Duodenal mucosa (tissue), 2 donors: ENCODE measurements around the gene NID1.
A peak's percentile ranks its signal among the peaks of the same experiment; 100 is the strongest.
"Not testable (repeated sequence)": the region's sequence is repeated elsewhere in the genome, so short reads cannot be mapped to it uniquely, and the experiment has no call there.

ENCODE experiments used
- H3K27ac ChIP-seq: one replicate; pipeline ENCODE4 v1.7.0; 2013; ENCODE audit warnings: low read depth, low read length
- H3K27me3 ChIP-seq, 2 donors: one replicate each; pipeline ENCODE4 v1.7.0; 2013; ENCODE audit warnings: low read length in 2 of 2, control low read depth in 1 of 2; ENCODE audit not compliant: insufficient read depth in 2 of 2, control insufficient read depth in 1 of 2
- H3K36me3 ChIP-seq, 2 donors: one replicate each; pipeline ENCODE4 v1.7.0; 2013; ENCODE audit warnings: low read length in 2 of 2, control low read depth in 1 of 2; ENCODE audit not compliant: insufficient read depth in 2 of 2, control insufficient read depth in 1 of 2
- H3K4me1 ChIP-seq, 2 donors: one replicate each; pipeline ENCODE4 v1.7.0; 2013; ENCODE audit warnings: low read length in 2 of 2, control low read depth in 1 of 2; ENCODE audit not compliant: insufficient read depth in 2 of 2, control insufficient read depth in 1 of 2
- H3K4me3 ChIP-seq, 2 donors: one replicate each; pipeline ENCODE4 v1.7.0; 2013; ENCODE audit warnings: low read length in 2 of 2, low read depth in 1 of 2
- H3K9ac ChIP-seq, 2 donors: one replicate each; pipeline ENCODE4 v1.7.0; 2013; ENCODE audit warnings: low read length in 2 of 2, low read depth in 1 of 2
- H3K9me3 ChIP-seq, 2 donors: one replicate each; pipeline ENCODE4 v1.7.0; 2013; ENCODE audit warnings: low read length in 2 of 2, control low read depth in 1 of 2; ENCODE audit not compliant: control insufficient read depth in 1 of 2

Gene NID1

DNA sequence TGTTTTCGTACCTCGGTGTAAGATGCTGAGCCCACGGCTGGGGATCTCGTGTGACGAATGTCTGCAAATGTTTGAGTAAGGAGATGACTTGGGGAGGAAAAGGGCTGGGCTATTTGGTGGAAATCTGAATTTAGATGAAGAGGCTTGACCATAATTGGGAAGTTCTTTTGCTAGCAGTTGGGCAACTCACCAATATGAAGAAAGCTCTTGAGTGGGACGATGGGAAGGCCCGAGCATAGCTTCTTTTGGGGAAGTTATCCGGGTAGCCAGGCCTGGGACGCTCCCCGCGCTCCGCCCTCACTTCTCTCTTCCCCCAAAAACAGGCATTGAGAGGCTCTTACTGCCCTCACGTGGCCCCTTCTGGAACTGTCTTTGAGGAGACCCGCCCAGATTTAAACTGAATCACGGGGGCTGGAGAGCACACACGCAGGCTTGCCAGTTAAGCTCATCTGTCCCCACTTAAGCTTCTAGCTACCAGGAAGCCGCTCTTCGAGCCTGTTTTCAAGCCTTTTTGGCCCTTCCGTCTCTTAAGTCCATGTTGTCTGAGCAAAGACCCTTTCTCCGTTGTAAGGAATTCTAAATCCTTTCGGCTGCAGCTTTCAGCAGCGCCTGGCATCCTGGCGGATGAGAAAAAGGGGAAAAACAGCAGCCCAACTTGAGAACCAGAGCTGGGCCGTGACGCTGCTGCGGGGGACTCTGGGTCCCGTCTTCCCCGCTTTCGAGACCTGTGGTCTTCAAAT, 93.1 kb downstream of the NID1 start:
- Histone ChIP-seq H3K4me1 (peaks cover 5 to 10% of the 10 kb centered on the region in 2 donors), H3K9ac (peak overlapping the region; percentile 45 to 48), H3K9me3 (no peaks in the 10 kb centered on the region), H3K27ac (peak overlapping the region; percentile 80), H3K27me3 (no peaks in the 10 kb centered on the region), H3K4me3 (peak overlapping the region; percentile 51 to 57), H3K36me3 (no peaks in the 10 kb centered on the region)

DNA sequence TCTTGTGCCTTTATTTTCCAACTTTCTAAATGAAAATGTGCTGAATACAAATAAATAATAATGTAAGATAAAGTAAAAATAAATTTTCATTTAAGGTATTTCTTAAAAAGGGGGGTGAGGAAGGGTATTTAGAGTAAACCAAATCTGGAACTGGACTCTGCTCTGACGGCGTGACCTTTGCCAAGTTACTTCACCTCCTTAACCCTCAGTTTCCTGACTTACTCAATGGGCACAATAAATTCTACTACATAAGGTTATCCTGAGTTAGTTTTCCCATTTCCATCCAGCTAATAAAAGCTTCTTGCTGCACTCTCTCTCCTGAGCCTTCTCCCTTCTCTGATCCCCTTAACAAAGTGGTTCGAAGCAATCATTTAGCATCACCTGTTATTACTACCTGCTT, 93.9 kb downstream of the NID1 start:
- no peaks in the 10 kb centered on the region for H3K9me3 ChIP-seq
- no peaks in the 10 kb centered on the region for H3K36me3 ChIP-seq
- no peaks in the 10 kb centered on the region for H3K27me3 ChIP-seq
- no peak overlapping the region for H3K9ac ChIP-seq
- peak overlapping the region; percentile 3 for H3K27ac ChIP-seq
- H3K4me3 ChIP-seq, result no peak overlapping the region
- peaks cover 5 to 10% of the 10 kb centered on the region in 2 donors for H3K4me1 ChIP-seq

DNA sequence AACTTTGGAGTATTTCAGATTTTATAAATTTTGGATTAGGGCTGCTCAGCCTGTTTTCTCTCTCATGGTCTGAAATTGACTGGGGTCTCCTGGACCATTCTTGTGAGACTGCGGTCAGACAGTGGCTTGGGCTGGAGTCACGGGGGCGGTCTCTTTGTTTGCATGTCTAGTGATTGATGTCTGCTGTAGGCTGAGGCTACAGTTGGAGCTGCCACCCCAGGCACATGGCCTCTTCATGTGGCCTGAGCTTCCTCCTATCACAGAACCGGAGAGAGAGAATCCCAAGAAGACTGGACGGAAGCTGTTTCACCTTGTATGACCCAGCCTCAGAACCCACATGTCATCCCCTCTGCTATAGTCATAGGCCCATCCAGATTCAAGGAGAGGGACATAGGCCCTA, 96.1 kb downstream of the NID1 start:
- Histone ChIP-seq H3K27ac (no peak overlapping the region), H3K9ac (no peak overlapping the region), H3K27me3 (no peaks in the 10 kb centered on the region), H3K4me3 (no peak overlapping the region), H3K4me1 (peaks cover 0 to 10% of the 10 kb centered on the region in 2 donors), H3K36me3 (no peaks in the 10 kb centered on the region), H3K9me3 (no peaks in the 10 kb centered on the region)

DNA sequence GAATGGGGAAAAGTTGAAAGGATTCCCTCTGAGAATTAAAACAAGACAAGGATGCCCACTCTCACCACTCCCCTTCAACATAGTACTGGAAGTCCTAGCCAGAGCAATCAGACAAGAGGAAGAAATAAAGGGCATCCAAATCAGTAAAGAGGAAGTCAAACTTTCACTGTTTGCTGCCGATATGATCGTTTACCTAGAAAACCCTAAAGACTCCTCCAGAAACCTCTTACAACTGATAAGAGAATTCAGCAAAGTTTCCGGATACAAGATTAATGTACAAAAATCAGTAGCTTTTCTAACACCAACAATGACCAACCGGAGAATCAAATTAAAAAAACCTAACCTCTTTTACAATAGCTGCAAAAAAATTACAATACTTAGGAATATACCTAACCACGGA, 98.8 kb downstream of the NID1 start:
- not testable (repeated sequence) for H3K9me3 ChIP-seq, H3K36me3 ChIP-seq, H3K27me3 ChIP-seq, H3K4me1 ChIP-seq, H3K4me3 ChIP-seq, H3K9ac ChIP-seq, H3K27ac ChIP-seq

DNA sequence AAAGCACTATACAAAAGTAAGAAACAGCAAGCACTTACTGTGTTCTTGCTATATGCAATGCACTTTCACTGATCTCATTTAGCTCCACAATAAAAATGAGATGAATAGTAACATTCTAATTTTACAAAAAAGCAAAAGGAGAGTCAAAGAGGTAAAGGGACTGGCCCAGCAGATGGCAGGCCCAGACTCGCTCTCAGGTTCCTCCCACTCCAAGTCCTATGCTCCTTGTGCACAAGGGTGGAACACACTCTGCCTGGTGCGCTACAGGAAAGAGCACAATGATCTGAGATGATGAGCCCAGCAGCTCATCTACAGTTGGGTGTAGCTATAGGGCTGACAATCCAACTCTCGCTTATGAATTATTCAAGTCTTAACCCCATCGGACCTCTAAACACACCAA, 104.1 kb downstream of the NID1 start:
- Histone ChIP-seq H3K4me1 (no peaks in the 10 kb centered on the region), H3K9me3 (no peaks in the 10 kb centered on the region), H3K27me3 (no peaks in the 10 kb centered on the region), H3K9ac (no peak overlapping the region), H3K27ac (no peak overlapping the region), H3K4me3 (no peak overlapping the region), H3K36me3 (no peaks in the 10 kb centered on the region)

DNA sequence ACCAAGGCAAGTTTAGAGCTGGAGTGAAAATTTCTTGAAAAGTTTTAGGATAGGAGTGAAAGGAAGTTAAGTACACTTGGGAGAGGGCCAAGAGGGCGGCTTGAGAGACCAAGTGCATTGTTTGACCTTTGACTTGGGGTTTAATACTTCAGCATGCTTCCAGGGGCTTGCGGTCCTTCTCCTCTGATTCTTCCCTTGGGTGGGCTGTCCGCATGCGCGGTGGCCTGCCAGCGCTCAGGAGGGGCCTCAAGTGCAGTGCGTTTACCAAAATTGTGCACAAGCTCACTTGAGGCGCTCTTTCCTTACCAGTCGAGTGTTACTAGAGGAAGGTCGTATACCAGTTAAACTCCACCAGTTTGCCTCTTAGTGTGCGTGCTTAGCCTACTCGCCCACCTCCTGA, 106.9 kb downstream of the NID1 start:
- Histone ChIP-seq H3K9ac (no peak overlapping the region), H3K4me1 (peaks cover 12 to 18% of the 10 kb centered on the region in 2 donors), H3K36me3 (no peaks in the 10 kb centered on the region), H3K27me3 (no peaks in the 10 kb centered on the region), H3K9me3 (no peaks in the 10 kb centered on the region), H3K27ac (no peak overlapping the region), H3K4me3 (no peak overlapping the region)

DNA sequence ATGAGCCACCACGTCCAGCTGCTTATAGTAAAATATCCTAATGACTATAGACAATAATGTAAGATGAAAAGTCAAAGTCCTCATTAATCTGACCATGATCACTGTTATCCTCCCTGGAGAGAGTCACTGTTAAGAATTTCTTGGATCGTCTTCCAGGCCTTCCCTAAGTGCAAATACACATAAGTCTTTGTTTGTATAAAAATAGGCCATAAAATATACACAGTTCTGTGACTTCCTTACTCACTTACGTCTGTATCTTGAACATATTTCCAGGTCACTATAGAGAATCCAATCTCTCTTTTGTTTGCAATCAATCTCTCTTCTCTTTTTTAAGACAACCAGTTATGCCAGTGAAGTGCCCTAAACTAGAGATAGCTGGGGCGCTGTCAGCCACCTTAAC, 109.1 kb downstream of the NID1 start:
- no peak overlapping the region for H3K9ac ChIP-seq
- H3K4me1 ChIP-seq, result peaks cover 12 to 18% of the 10 kb centered on the region in 2 donors
- H3K27ac ChIP-seq, result no peak overlapping the region
- no peaks in the 10 kb centered on the region for H3K9me3 ChIP-seq
- no peaks in the 10 kb centered on the region for H3K36me3 ChIP-seq
- no peaks in the 10 kb centered on the region for H3K27me3 ChIP-seq
- no peak overlapping the region for H3K4me3 ChIP-seq

DNA sequence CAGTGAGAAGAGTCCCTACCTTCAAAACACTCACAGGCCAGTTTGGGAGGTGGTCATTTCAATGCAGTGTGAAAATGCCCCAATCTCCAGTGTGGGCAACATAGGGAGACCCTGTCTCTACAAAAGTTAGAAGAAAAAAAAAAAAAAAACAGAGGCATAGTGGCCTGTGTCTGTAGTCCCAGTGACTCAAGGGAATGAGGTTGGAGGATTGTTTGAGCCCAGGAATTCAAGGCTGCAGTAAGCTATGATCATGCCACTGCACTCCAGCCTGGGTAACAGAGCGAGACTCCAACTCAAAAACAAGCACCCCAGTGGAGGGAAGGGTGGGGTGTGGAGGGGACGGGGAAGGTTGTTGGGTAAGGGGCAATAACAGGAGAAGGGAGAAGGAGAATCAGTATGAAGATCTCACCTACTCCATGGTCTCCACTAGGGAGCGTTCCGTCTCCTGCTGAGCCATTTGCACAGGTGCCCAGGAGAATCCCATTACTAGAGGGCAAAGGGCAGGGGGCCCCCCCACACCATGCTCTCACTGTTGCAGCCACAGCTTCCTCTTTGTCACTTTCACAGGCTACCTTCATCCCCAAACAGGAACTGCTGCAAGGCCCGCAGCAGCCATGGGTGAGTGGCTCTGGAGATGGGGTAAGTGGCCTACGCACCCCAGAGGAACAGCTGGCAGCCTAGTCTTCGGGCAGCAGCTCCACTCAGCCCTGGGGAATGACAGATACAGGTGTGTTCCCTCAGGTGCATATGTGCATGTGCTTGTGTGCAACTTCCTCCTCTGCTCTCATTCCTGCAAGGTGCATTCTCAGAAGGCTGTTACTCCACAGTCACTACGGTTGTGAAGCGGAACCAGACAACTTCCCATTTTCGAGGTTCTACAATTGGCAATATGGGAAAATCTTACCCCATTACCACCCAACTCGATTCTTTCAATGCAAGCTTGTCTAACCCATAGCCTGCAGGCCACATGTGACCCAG, 110.3 kb downstream of the NID1 start:
- no peak overlapping the region for H3K9ac ChIP-seq
- H3K4me1 ChIP-seq, result peaks cover 12 to 18% of the 10 kb centered on the region in 2 donors
- no peaks in the 10 kb centered on the region for H3K36me3 ChIP-seq
- no peak overlapping the region for H3K27ac ChIP-seq
- H3K9me3 ChIP-seq, result no peaks in the 10 kb centered on the region
- no peaks in the 10 kb centered on the region for H3K27me3 ChIP-seq
- no peak overlapping the region for H3K4me3 ChIP-seq

DNA sequence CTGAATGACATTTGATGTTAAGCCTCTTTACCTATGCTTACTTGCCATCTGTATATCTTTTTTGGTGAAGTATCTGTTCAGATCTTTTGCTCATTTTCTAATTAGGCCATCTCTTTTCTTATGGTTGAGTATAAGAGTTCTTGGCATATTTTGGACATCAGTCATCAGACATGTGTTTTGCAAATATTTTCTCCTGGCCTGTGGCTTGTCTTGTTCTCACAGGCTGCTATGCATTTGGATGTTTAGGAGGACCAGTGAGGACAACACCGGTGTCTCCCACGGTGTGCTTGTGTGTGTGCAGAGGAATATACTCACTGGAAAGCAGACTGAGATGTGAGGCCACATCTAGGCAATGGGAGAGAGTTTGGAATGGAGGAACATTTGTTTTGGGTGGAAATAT, 111.1 kb downstream of the NID1 start:
- H3K4me3 ChIP-seq, result no peak overlapping the region
- no peak overlapping the region for H3K9ac ChIP-seq
- no peaks in the 10 kb centered on the region for H3K27me3 ChIP-seq
- H3K36me3 ChIP-seq, result no peaks in the 10 kb centered on the region
- no peaks in the 10 kb centered on the region for H3K9me3 ChIP-seq
- H3K27ac ChIP-seq, result no peak overlapping the region
- peaks cover 12 to 18% of the 10 kb centered on the region in 2 donors for H3K4me1 ChIP-seq

DNA sequence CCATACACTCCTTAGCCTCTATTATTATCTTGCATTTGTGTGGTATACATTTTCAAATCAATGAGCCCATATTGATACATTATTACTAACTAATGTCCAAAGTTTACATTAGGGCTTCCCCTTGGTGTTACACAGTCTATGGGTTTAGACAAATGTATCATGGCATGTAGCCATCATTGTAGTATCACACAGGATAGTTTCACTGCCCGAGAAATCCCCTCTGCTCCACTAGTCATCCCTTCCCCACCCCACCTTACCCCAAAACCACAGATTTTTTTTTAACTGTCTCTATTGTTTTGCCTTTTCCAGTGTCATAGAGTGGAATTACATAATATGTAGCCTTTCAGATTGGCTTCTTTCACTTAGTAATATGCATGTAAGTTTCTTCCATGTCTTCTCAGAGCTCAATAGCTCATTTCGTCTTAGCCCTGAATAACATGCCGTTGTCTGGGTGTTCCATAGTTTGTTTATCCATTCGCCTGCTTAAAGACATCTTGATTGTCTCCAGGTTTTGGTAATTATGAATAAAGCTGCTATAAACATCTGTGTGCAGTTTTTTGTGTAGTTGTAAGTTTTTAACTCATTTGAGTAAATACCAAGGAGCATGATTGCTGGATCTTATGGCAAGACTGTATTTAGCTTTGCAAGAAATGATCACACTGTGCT, 111.8 kb downstream of the NID1 start:
- Histone ChIP-seq H3K9ac (no peak overlapping the region), H3K4me1 (peaks cover 12 to 18% of the 10 kb centered on the region in 2 donors), H3K9me3 (no peaks in the 10 kb centered on the region), H3K27ac (no peak overlapping the region), H3K36me3 (no peaks in the 10 kb centered on the region), H3K4me3 (no peak overlapping the region), H3K27me3 (no peaks in the 10 kb centered on the region)
